Mesothelial cell of epicardium (in vitro differentiated cells): Measurements from ENCODE around the gene PCYT1A. TPM values are rescaled to one million over a fixed set of nuclear protein-coding genes. Genes with fewer than 3 reads are reported as not detected.
"Not testable (repeated sequence)": the region's sequence is repeated elsewhere in the genome, so short reads cannot be mapped to it uniquely, and the experiment has no call there.

Source experiments
- DNase-seq, 2 experiments: peaks; one replicate each; pipeline ENCODE4 v3.0.0; 2021; ENCODE audit warnings: low spot score in 2 of 2; ENCODE audit not compliant: unreplicated experiment in 2 of 2
- H3K27ac Mint-ChIP-seq: 2 replicates; pipeline ENCODE4 v1.8.0; 2021; ENCODE audit warnings: mixed read lengths
- H3K27me3 Mint-ChIP-seq: 2 replicates; pipeline ENCODE4 v1.8.0; 2021; ENCODE audit warnings: low read depth, mixed read lengths
- H3K36me3 Mint-ChIP-seq: 2 replicates; pipeline ENCODE4 v1.8.0; 2021; ENCODE audit warnings: mixed read lengths
- H3K4me1 Mint-ChIP-seq: 2 replicates; pipeline ENCODE4 v1.8.0; 2021; ENCODE audit warnings: mixed read lengths
- H3K4me3 Mint-ChIP-seq: 2 replicates; pipeline ENCODE4 v1.8.0; 2021; ENCODE audit warnings: mild to moderate bottlenecking, moderate library complexity, mixed read lengths
- H3K9me3 Mint-ChIP-seq: 2 replicates; pipeline ENCODE4 v1.8.0; 2021; ENCODE audit warnings: mixed read lengths
- CTCF ChIP-seq: fragments of 200-600 bp; sonication (generic); IDR thresholded peaks from one replicate; pipeline ENCODE4 v1.5.0; 2021; ENCODE audit warnings: antibody characterized with exemption; ENCODE audit not compliant: unreplicated experiment
- total RNA-seq: library from RNA; stranded (reverse); gene quantifications from 3 replicates; pipeline ENCODE4 v1.2.1, GENCODE V29; 2021

Gene PCYT1A
- total RNA-seq, 1 donor from 2014 or later: 40.0 TPM

GRCh38 chr3:196184881-196185280 is 102.6 kb downstream of the PCYT1A start:
- TF ChIP-seq CTCF: no peak
- Mint-ChIP-seq H3K27ac (no peak overlapping the region), H3K4me3 (no peak overlapping the region), H3K4me1 (peaks cover 5% of the 10 kb centered on the region), H3K36me3 (no peaks in the 10 kb centered on the region), H3K27me3 (no peaks in the 10 kb centered on the region), H3K9me3 (no peaks in the 10 kb centered on the region)
- no peak for DNase-seq

GRCh38 chr3:196184169-196184432 is 103.4 kb downstream of the PCYT1A start:
- H3K36me3 Mint-ChIP-seq, DNase-seq, H3K27me3 Mint-ChIP-seq, H3K4me1 Mint-ChIP-seq, H3K9me3 Mint-ChIP-seq, H3K4me3 Mint-ChIP-seq, H3K27ac Mint-ChIP-seq: not testable (repeated sequence)

- TF ChIP-seq CTCF: no peak
- no peaks in the 10 kb centered on the region for H3K36me3 Mint-ChIP-seq
Observed at GRCh38 chr3:196181127-196181546, 106.4 kb downstream of the PCYT1A start.

GRCh38 chr3:196180346-196180745 is 107.2 kb downstream of the PCYT1A start:
- DNase-seq: no peak
- no peak for TF ChIP-seq CTCF
- no peak overlapping the region for H3K27ac Mint-ChIP-seq
- no peaks in the 10 kb centered on the region for H3K36me3 Mint-ChIP-seq
- H3K4me1 Mint-ChIP-seq: no peaks in the 10 kb centered on the region
- no peaks in the 10 kb centered on the region for H3K27me3 Mint-ChIP-seq
- H3K4me3 Mint-ChIP-seq: no peak overlapping the region
- no peaks in the 10 kb centered on the region for H3K9me3 Mint-ChIP-seq

More at GRCh38 chr3:196181127-196181546, 106.4 kb downstream of the PCYT1A start:
- Mint-ChIP-seq H3K27me3 (no peaks in the 10 kb centered on the region), H3K4me3 (no peak overlapping the region), H3K27ac (no peak overlapping the region), H3K4me1 (no peaks in the 10 kb centered on the region), H3K9me3 (no peaks in the 10 kb centered on the region)
- no peak for DNase-seq

Other genes with a start within 250 kb of the PCYT1A start
- 119 to 123 TPM (median 123 TPM) in 3 replicates for gene TFRC, start 205.6 kb downstream of the PCYT1A start, total RNA-seq
- gene ZDHHC19, start 76.3 kb downstream of the PCYT1A start, total RNA-seq: 0.31 to 0.34 TPM in 2 of 3 replicates, not detected in the other
- 0.57 to 0.80 TPM in 2 of 3 replicates, not detected in the other for gene SLC51A, start 71.2 kb downstream of the PCYT1A start, total RNA-seq
- gene DYNLT2B, start 30.5 kb upstream of the PCYT1A start, total RNA-seq: 17.5 to 18.5 TPM (median 17.6 TPM) in 3 replicates
- not detected in 3 replicates for gene TM4SF19, start 50.7 kb upstream of the PCYT1A start, total RNA-seq
- gene UBXN7, start 144.7 kb upstream of the PCYT1A start, total RNA-seq: 109 to 110 TPM (median 110 TPM) in 3 replicates
- gene RNF168, start 216.0 kb upstream of the PCYT1A start, total RNA-seq: 19.5 to 21.3 TPM (median 21.0 TPM) in 3 replicates
- gene SMCO1, start 227.6 kb upstream of the PCYT1A start, total RNA-seq: not detected in 3 replicates